GM12892 (cell line): Measurements from ENCODE around the gene ZNF653.

Source experiments
- POLR2A ChIP-seq: IDR thresholded peaks from 2 replicates; pipeline ENCODE4 v1.6.1; 2011; ENCODE audit warnings: low read depth, low read length, control low read depth
- POLR2AphosphoS5 ChIP-seq: IDR thresholded peaks from 2 replicates; pipeline ENCODE4 v1.6.1; 2011; ENCODE audit warnings: low read depth, low read length, control low read depth
- TAF1 ChIP-seq: IDR thresholded peaks from 2 replicates; pipeline ENCODE4 v1.6.1; 2011; ENCODE audit warnings: low read depth, mild to moderate bottlenecking, control low read depth, low read length, borderline replicate concordance

- TF ChIP-seq POLR2AphosphoS5, result no peak
- TF ChIP-seq POLR2A, result no peak
- no peak for TF ChIP-seq TAF1
Observed at GRCh38 chr19:11448923-11449554, 56.6 kb downstream of the ZNF653 start.
